Measurements from ENCODE around the gene KRT79. TPM values are rescaled to one million over a fixed set of nuclear protein-coding genes. Genes with fewer than 3 reads are reported as not detected.

KRT79 gene
- total and polyA plus RNA-seq, 2 of the 8 experiments (the other 6 are each of a cell fraction or from before 2014, with no cell fraction given): not detected

DNA sequence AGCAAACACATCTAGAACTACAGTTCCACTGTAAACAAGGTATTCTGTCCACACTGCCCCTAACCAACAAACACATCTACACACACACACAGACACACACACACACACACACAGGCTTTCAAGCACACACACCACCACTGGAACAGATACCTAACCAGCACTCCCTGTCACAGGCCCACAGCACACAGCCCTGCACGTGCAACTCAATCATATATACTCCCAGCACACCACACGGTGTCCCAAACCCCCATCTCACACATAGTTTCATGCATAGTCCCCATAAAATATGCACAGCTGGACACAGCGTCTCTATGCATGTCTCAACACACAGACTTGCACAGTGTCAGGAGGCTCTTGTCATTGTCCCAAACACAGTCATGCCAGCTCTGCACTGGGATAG lies 43.1 kb upstream of the KRT79 start (continued):
- TF ChIP-seq CTCF (IDR thresholded peaks at IDR 0.05; ENCODE audit: control extremely low read depth in 1 of 3, insufficient read depth in 1 of 3, low read depth in 1 of 3, low read length in 3 of 3) (no peak), BCL11A (IDR thresholded peaks at IDR 0.05; ENCODE audit: low read depth in 2 of 2, low read length in 2 of 2) (no peak), RNF2 (IDR thresholded peaks at IDR 0.05; ENCODE audit: borderline replicate concordance, low read depth, low read length, missing control alignments, poor library complexity, severe bottlenecking) (no peak), RAD21 (IDR thresholded peaks at IDR 0.05 in 1 of 2, conservative IDR thresholded peaks at IDR 0.05 in 1 of 2; ENCODE audit: low read depth in 2 of 2, low read length in 2 of 2) (no peak), KDM1A (IDR thresholded peaks at IDR 0.05; ENCODE audit: borderline replicate concordance, low read length) (no peak), CBX5 (IDR thresholded peaks at IDR 0.05; ENCODE audit: low read depth, low read length) (no peak), NRF1 (IDR thresholded peaks at IDR 0.05; ENCODE audit: low read depth, low read length) (no peak)

All from H1 (cell line).